HFFc6 (cell line): ENCODE data around the gene CORIN. TPM values are rescaled to one million over a fixed set of nuclear protein-coding genes. Genes with fewer than 3 reads are reported as not detected.

Source experiments
- DNase-seq: peaks from one replicate; pipeline ENCODE4 v3.0.0-alpha.2; 2018
- H3K27ac Mint-ChIP-seq: 2 replicates; pipeline ENCODE4 v1.8.0; 2020; ENCODE audit warnings: mild to moderate bottlenecking, mixed read lengths
- H3K27me3 Mint-ChIP-seq: 2 replicates; pipeline ENCODE4 v1.8.0; 2021; ENCODE audit warnings: mild to moderate bottlenecking, moderate library complexity, mixed read lengths; ENCODE audit not compliant: insufficient read depth
- H3K36me3 Mint-ChIP-seq: 2 replicates; pipeline ENCODE4 v1.8.0; 2021; ENCODE audit warnings: low read depth, mixed read lengths
- H3K4me1 Mint-ChIP-seq: 2 replicates; pipeline ENCODE4 v1.8.0; 2020; ENCODE audit warnings: low read depth, mixed read lengths
- H3K4me3 Mint-ChIP-seq: 2 replicates; pipeline ENCODE4 v1.8.0; 2020; ENCODE audit warnings: mild to moderate bottlenecking, moderate library complexity, mixed read lengths
- H3K9me3 Mint-ChIP-seq: 2 replicates; pipeline ENCODE4 v1.8.0; 2020; ENCODE audit warnings: mild to moderate bottlenecking, mixed read lengths
- total RNA-seq, 6 experiments: library from RNA; stranded (reverse); fragmentation: NEBNext Ultra II Directional; extraction: Animal tissue kit (Norgen Biotek cat#: 25700); gene quantifications; 2 replicates in 1 of 6; 3 replicates in 5 of 6; pipeline ENCODE4 v1.2.3, GENCODE V29; 2021
- TF ChIP-seq, protein P1 (sequence below): fragments of 200-600 bp; sonication (generic); IDR thresholded peaks from 2 replicates; pipeline ENCODE4 v1.5.0; 2021; ENCODE audit warnings: antibody characterized with exemption, mild to moderate bottlenecking

The CORIN gene
- total RNA-seq, 6 experiments from 2014 or later: 0.07 to 1.0 (median 0.31) TPM

DNA sequence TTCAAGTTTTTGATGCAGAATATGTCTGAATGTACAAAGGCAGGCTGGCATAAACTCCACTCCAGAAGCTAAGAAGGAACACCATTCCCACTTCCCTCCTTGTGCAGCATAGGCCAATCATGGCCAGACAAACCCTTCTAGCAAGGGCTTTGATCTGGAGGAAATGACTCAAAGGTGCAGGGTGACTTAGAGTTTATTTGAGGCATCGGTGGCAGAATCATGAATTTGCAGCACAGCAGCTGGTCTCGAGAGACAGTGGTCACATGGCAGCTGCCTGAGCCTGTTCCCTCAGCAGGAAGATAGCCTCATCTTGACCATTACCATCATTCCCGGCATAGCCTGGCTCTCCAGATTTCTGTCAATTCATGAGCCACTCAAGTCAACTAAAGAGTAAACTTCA lies 198.3 kb downstream of the CORIN start:
- Mint-ChIP-seq H3K27ac (no peak overlapping the region), H3K9me3 (peaks cover 21% of the 10 kb centered on the region), H3K36me3 (peaks cover 27% of the 10 kb centered on the region), H3K4me3 (no peak overlapping the region), H3K27me3 (no peaks in the 10 kb centered on the region; the same call in 1 of the 2 replicates), H3K4me1 (peaks cover 45% of the 10 kb centered on the region)
- TF ChIP-seq, protein P1, sequence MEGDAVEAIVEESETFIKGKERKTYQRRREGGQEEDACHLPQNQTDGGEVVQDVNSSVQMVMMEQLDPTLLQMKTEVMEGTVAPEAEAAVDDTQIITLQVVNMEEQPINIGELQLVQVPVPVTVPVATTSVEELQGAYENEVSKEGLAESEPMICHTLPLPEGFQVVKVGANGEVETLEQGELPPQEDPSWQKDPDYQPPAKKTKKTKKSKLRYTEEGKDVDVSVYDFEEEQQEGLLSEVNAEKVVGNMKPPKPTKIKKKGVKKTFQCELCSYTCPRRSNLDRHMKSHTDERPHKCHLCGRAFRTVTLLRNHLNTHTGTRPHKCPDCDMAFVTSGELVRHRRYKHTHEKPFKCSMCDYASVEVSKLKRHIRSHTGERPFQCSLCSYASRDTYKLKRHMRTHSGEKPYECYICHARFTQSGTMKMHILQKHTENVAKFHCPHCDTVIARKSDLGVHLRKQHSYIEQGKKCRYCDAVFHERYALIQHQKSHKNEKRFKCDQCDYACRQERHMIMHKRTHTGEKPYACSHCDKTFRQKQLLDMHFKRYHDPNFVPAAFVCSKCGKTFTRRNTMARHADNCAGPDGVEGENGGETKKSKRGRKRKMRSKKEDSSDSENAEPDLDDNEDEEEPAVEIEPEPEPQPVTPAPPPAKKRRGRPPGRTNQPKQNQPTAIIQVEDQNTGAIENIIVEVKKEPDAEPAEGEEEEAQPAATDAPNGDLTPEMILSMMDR: no peak
- no peak for DNase-seq

DNA sequence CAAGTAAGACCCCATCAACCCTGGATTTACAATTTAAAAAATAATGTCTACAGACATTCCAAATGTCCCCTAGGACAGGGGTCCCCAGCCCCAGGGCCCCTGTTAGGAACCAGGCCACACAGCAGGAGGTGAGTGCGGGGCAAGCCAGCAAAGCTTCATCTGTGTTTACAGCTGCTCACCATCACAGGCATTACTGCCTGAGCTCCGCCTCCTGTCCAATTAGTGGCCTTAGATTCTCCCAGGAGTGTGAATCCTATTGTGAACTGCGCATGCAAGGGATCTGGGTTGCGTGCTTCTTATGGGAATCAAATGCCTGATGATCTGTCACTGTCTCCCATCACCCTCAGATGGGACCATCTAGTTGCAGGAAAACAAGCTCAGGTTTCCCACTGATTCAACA lies 206.7 kb downstream of the CORIN start:
- DNase-seq: no peak
- H3K4me1 Mint-ChIP-seq: no peaks in the 10 kb centered on the region
- H3K4me3 Mint-ChIP-seq: no peak overlapping the region
- H3K36me3 Mint-ChIP-seq: peaks cover 4% of the 10 kb centered on the region
- H3K27ac Mint-ChIP-seq: no peak overlapping the region
- H3K9me3 Mint-ChIP-seq: peaks cover 3% of the 10 kb centered on the region; the same call in 1 of the 2 replicates
- peaks cover 2% of the 10 kb centered on the region; the same call in 1 of the 2 replicates for H3K27me3 Mint-ChIP-seq
- TF ChIP-seq, protein P1: no peak

DNA sequence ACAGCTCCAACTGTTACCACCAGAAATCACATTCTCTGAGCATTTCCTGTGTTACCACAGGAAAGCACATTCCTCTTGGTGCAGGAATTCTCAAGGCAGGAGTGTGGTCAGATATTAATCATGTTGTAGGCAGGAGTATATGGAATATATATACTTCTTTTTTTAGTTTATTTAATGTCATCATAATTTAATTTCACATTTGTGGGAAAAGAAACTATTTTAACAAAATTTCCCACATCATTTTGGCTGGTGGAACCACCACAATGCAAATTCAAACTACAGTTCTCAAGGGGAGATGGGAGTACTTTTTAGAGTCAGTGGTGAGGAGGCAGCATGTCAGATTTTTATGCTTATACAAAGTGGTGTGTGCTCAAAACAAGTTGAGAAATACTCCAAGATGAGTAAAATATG lies 213.8 kb downstream of the CORIN start:
- H3K4me3 Mint-ChIP-seq: no peak overlapping the region
- peaks cover 17% of the 10 kb centered on the region for H3K4me1 Mint-ChIP-seq
- no peaks in the 10 kb centered on the region for H3K27me3 Mint-ChIP-seq
- H3K27ac Mint-ChIP-seq: peak overlapping the region; percentile 65
- peaks cover 8% of the 10 kb centered on the region; the same call in 1 of the 2 replicates for H3K36me3 Mint-ChIP-seq
- TF ChIP-seq, protein P1: no peak
- DNase-seq: peak; percentile 55
- no peaks in the 10 kb centered on the region for H3K9me3 Mint-ChIP-seq

DNA sequence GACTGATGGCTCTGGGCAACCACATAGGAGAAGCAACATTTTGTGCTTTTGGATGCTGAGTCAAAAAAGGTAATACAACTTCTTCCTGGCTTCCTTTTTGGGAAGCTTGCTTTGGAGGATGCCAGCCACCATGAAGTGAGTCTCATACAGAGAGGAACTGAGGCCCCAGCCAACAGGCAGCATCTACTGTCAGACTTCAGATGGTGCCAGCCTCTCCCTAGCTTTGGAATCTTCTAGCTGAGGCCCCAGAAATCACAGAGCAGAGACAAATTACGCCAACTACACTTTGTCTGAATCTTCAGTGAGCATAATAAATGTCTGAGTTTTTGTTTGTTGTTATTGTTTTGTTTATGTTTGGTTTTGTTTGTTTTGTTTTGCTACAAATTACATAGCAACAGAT lies 216.7 kb downstream of the CORIN start:
- Mint-ChIP-seq H3K36me3 (peaks cover 8% of the 10 kb centered on the region; the same call in 1 of the 2 replicates), H3K4me3 (no peak overlapping the region), H3K27me3 (no peaks in the 10 kb centered on the region), H3K27ac (no peak overlapping the region), H3K4me1 (peaks cover 17% of the 10 kb centered on the region), H3K9me3 (no peaks in the 10 kb centered on the region)
- no peak for DNase-seq
- TF ChIP-seq, protein P1: no peak

DNA sequence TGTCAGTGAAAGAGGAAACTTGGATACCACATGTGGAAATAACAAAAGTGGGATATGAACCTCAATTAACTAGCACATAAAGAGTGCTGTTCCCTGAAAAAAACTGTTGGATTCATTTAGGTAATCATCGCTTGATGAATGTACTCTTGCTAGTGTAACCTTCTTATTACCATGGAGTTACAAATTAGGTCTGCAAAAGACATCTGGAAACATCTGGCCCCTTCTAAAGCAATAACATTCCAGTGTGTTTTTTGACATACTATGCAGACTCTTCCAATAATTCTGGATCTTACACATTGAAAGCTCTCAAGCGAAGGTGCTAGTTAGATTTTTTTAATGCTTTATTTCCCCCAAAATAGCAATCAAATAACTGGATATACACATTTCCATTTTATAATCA lies 218.2 kb downstream of the CORIN start:
- DNase-seq: no peak
- no peaks in the 10 kb centered on the region for H3K9me3 Mint-ChIP-seq
- H3K36me3 Mint-ChIP-seq: peaks cover 8% of the 10 kb centered on the region; the same call in 1 of the 2 replicates
- TF ChIP-seq, protein P1: no peak
- no peak overlapping the region for H3K4me3 Mint-ChIP-seq
- no peak overlapping the region for H3K27ac Mint-ChIP-seq
- H3K27me3 Mint-ChIP-seq: no peaks in the 10 kb centered on the region
- H3K4me1 Mint-ChIP-seq: peaks cover 16% of the 10 kb centered on the region

DNA sequence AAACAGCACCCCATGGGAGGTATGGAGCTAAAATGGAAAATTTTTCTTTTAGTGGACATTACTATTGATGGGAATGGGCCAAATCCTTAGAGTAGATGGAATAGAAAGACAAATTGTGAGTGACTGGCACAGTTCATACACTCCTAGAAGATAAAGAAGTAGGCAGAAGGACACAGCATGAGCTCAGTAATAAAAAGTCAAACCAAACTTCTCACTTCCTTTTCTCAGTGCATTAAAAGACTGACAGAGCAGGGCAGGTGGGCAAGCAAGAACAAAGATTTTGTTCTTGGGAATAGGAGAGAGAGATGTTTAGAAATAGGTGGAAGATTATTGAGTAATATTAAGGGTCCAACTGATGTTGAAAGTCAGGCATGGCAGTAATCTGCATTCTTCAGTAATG lies 220.3 kb downstream of the CORIN start:
- TF ChIP-seq, protein P1: no peak
- Mint-ChIP-seq H3K4me1 (peaks cover 6% of the 10 kb centered on the region), H3K9me3 (no peaks in the 10 kb centered on the region), H3K36me3 (peaks cover 2% of the 10 kb centered on the region; the same call in 1 of the 2 replicates), H3K4me3 (no peak overlapping the region), H3K27ac (no peak overlapping the region), H3K27me3 (no peaks in the 10 kb centered on the region)
- DNase-seq: no peak
